ENCODE data around the gene CDH22.

Gene CDH22

GRCh38 chr20:46233701-46234100, 74.6 kb downstream of the CDH22 start:
- no peak for DNase-seq

GRCh38 chr20:46232539-46232938, 75.8 kb downstream of the CDH22 start:
- peak; percentile 56 for DNase-seq

- no peak for DNase-seq
Measured at GRCh38 chr20:46230801-46231282, 77.5 kb downstream of the CDH22 start.

- DNase-seq, result no peak
Measured at GRCh38 chr20:46230106-46230491, 78.2 kb downstream of the CDH22 start.

- DNase-seq, result no peak
Measured at GRCh38 chr20:46229478-46230105, 78.7 kb downstream of the CDH22 start.

- DNase-seq, result no peak
Measured at GRCh38 chr20:46228670-46229069, 79.6 kb downstream of the CDH22 start.

- no peak for DNase-seq
Measured at GRCh38 chr20:46227272-46227767, 81.0 kb downstream of the CDH22 start.

GRCh38 chr20:46226602-46227001, 81.7 kb downstream of the CDH22 start:
- no peak for DNase-seq

- DNase-seq, result no peak
Measured at GRCh38 chr20:46222521-46223007, 85.7 kb downstream of the CDH22 start.

GRCh38 chr20:46221256-46221833, 87.0 kb downstream of the CDH22 start:
- DNase-seq, result no peak

GRCh38 chr20:46220455-46221207, 87.7 kb downstream of the CDH22 start:
- DNase-seq, result peak; percentile 96

- no peak for DNase-seq
Measured at GRCh38 chr20:46219920-46220319, 88.4 kb downstream of the CDH22 start.

GRCh38 chr20:46219190-46219589, 89.1 kb downstream of the CDH22 start:
- no peak for DNase-seq

GRCh38 chr20:46218656-46219055, 89.6 kb downstream of the CDH22 start:
- no peak for DNase-seq

- no peak for DNase-seq
Measured at GRCh38 chr20:46217583-46217982, 90.7 kb downstream of the CDH22 start.

GRCh38 chr20:46216770-46217464, 91.4 kb downstream of the CDH22 start:
- no peak for DNase-seq

GRCh38 chr20:46215913-46216707, 92.2 kb downstream of the CDH22 start:
- DNase-seq, result no peak

GRCh38 chr20:46214824-46215488, 93.3 kb downstream of the CDH22 start:
- no peak for DNase-seq

GRCh38 chr20:46213946-46214823, 94.1 kb downstream of the CDH22 start:
- DNase-seq, result peak; percentile 14

- no peak for DNase-seq
Measured at GRCh38 chr20:46212876-46213275, 95.4 kb downstream of the CDH22 start.

GRCh38 chr20:46212252-46212651, 96.0 kb downstream of the CDH22 start:
- no peak for DNase-seq
